ENCODE measurements around the gene HIVEP2.

Gene HIVEP2

DNA sequence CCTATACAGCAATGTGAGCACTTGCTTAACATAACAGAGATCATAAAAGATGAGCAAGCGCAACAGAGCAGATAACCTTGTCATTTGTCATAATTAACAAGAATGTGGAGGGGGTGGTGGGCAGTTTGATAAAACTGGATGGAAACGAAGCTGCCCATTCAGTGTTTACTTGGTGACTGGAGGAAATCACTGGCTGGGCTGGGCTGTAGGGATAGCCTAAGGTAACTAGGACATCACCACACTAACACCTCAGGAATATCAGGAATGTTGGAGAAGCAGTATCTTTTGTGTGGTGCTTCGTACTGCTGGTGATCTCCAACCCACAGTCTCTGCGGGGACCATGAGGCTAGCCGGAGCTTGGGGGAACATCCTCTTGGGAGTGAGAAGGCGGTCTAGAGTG, 218.4 kb downstream of the HIVEP2 start:
- no peak for DNase-seq

DNA sequence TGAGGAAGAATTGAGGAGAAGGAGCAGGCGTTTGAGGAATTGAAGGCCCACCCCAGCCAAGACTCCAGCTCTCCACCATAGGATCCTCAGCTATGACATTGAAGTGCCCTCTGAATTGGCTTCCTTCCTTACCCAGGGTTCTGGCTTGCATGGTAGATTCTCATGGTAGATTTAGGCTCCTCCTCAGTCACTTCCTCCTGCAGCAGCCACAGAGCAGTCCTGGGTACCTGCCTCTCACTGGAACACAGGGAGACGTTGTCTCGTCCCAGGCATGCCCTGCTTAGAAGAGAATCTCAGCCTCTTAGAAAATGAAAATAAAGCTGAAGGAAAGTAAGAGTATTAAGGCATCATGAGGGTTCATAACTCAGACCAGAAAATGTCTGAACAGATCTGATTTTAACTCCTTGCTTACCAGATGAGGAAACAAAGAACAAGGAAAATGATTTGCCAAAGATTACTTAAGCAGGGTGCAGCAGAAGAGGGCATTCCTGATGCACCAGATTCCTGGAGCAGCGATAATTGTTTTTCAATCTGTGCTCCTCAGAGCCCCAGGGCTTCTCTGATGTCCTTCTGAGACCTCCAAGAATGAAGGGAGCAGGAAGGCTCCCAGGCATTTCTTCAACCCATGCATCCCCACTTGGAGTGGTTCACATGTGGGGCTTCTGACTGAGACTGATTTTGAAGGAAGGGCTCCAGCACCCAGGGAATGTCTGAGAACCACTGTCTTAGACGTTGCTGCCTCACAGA, 219.8 kb downstream of the HIVEP2 start:
- no peak for DNase-seq

DNA sequence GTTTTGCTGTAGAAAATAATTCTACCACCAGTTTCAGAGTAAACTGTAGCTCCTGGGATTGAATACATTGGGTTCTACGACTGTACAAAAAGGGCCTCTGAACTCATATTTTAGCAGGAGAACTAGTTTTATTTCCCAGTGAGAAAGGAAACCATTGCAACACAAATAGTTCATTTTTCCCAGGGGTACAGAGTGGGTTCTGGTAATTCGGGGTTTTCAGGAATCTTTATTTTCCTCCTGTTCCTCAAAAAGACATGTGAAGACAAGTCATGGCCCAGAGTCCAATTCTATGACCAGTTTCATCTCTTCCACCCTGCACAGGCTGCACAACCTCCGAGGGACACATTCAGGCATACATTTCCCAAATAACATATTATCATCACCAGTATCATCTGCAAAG, 222.1 kb downstream of the HIVEP2 start:
- no peak for DNase-seq

DNA sequence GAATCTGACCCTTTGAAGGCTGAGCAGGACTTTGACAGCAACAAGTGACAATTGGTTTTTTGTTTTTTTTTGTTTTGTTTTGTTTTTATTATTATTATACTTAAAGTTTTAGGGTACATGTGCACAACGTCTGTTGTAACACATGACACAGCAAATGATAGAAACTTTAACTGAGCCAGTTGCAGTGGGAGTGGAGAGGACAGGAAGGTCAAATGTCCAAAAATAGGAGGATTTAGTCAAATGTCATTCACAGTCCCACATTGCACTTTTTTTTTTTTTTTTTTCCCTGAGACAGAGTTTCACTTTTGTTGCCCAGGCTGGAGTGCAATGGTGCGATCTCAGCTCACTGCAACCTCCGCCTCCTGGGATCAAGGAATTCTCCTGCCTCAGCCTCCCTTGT, 223.0 kb downstream of the HIVEP2 start:
- DNase-seq, result no peak

DNA sequence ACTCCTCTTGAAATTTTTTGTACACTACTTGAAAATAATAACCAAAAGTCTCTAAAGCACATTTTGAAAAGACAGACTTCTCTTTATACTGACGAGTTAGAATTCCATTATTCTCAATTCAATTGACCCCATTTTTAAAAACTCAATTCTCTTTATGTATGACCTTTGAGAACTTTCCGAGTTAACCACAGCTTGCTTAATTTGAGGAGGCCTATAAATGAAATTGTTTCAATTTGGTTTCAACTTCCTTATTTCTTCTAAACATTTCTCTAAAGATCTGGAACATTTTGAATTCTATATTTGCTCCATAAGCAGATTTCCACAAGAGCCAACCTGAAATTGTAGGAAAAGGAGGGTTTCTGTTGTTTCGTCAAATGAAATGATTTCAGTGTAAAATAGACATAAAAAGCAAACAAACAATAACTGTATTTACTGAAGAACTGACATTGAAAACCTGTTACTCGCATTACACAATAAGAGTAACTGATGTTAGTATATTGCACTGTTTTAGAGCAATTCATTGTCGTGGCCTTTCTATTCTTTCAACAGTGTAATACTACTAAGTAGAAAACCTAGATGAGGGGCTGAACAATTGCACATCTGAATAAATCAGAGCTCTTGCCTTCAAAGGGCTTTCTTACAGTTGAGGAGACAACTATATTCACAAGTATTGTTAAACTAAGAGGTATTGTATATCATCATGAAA, 223.6 kb downstream of the HIVEP2 start:
- no peak for DNase-seq

DNA sequence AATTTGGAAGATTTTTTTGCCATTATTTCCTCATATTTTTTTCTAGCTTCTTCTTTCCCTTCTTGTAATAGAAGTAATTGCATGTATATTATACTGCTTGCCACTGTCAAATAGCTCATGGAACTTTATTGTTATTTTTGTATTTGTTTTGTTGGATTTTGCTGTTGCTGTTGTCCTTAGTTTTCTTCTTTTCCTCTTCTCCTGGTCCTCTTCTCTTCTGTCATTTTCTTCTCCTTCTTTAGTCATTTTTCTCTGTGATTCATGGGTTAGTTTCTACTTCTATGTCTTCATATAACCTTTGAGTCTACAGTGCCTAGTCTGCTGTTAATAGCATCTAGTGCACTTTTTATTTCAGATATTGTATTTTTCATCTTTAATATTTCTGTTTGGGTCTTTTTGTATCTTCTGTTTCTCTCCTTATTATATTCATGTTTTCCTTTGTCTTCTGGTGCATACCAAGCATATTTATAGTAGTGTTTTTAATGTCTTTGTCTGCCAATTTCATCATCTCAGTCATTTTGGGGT, 226.2 kb downstream of the HIVEP2 start:
- no peak for DNase-seq

DNA sequence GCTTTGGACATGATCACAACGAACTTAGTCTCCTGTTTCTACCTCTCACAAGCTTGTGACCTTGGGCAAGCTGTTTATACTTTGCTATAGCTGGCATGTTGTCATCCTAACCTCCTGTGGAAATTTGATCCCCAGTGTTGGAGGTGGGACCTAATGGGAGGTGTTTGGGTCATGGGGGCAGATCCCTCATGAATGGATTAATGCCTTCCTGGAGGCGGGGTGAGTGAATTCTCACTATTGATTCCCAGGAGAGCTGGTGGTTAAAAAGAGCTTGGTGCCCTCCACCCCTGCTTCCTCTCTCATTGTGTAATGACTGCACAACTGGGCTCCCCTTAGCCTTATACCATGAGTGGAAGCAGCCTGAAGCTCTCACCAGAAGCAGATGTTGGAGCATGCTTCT, 228.9 kb downstream of the HIVEP2 start:
- no peak for DNase-seq

DNA sequence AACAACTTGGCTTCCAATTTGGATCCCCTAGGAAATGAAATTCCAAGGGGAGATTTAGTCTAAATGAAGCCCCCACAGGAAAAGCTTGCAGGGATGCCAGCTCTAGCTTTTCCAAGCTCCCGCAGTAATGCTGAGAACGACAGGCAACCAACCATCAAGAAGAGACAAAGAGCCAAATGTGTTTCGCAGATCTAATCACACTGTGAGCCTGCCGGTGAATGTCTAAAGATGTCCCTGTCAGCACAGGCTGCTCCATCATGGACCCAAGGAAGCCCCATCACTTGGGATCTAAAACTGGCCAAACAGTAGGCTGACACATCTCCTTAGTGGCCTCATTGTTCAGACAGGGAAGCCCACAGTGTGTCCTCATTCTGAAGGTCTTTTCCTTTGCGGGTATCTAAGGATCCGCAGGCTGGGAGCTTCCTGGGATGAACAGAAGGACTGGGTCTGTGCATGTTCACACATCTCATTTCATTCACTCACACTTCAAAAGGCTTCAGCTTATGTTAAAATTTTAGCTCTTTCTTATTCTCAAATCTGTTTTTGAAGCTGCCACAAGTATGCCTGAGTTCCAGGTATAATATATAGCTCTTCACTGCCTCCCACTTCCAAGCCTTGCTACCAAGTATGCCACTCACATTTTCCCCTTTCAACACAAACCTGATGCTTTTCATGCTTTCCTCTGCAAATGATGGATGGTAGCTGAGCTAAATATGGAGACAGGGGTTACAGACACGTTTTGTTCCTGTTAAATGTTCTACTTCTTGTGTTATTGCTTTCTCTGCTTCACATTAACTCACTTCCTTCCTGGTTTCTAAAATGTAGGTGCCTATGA, 229.8 kb downstream of the HIVEP2 start:
- DNase-seq, result no peak

DNA sequence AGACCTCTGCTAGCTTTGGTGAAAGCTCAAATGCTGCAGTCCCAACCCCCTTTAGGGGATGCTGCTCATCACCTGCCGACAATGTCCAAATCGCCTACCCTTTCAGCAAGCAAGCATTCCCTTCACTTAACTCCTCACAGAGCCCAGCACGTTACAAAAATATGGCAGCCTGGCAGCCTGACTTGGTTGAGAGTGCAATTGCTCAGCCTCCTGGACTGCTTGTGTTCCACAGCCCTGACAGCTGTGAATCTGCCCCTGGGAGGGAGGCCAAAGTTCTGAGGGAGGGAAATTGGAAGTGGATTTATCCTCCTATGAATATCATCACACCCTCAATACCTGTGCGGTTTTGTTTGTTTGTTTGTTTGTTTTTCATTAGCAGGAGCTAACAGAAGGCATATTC, 231.0 kb downstream of the HIVEP2 start:
- DNase-seq, result no peak

DNA sequence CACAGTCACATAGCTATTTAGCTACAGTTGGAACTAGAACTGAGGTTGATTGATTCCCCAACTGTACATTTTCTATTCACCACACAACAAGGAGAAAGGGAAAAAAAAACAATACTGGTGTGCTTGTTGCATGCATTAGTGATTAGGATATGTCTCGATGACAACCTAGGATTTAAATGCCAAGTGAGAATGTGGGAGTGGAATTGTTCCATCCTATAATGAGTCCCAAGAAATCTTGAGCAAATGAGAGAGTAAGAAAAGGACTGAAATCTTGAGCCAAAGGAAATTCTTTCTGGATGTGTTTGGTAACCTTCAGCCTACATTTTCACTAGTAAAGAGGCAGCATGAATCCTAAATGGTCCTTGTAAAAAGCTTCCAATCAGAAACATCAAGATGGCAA, 232.7 kb downstream of the HIVEP2 start:
- DNase-seq, result no peak

DNA sequence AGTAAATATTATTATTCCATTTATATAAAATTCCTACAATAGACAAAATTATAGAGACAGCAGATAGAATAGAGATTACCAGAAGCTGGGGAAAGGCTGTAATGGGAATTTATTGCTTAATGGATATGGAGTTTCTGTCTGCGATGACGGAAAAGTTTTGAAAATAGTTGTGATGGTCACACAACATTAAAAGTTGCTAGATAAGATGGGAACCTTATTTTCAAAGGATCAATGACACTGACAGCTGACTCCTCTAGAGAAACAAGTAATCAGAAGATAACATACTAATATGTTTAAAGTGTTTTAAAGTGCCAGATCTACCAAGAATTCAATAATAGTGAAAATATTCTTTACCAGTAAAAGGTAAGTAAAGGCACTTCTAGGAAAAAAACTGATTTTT, 236.3 kb downstream of the HIVEP2 start:
- no peak for DNase-seq

DNA sequence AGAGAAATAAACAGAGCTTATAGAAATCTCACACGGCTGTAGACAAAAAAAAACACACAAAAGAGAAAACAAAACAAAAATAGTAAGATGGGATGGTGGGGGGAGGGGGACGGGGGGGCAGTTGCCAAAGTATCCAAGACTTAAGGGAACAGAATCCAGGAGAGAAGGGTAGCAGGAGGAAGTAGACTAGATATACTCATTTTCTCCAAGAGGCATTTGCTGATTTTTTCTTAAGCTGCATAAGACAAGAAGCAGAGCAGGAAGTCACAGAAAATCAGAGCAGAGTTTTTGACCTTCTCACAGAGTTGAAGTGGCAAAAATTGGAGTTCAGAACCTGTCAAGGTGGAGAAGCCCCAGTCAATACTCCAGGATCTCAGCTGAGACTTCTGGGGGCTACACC, 237.7 kb downstream of the HIVEP2 start:
- no peak for DNase-seq

DNA sequence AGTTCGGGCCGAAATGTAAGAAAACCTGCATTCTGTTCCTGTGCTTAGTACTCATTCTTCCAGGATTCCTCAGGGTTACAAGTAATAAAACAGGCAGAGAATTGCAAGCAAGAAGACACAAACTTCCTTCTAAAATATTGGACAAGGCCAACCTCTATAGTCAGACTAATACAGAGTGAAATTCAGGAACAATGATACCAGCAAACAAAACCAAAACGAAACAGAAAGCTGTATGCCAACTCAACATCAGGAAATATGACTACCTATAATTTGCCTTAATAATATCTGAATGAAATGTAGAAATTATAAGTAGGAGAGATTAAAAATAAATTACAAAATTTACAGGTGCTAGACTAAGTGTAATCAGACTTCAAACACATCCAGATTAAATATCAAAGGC, 238.8 kb downstream of the HIVEP2 start:
- DNase-seq, result no peak

DNA sequence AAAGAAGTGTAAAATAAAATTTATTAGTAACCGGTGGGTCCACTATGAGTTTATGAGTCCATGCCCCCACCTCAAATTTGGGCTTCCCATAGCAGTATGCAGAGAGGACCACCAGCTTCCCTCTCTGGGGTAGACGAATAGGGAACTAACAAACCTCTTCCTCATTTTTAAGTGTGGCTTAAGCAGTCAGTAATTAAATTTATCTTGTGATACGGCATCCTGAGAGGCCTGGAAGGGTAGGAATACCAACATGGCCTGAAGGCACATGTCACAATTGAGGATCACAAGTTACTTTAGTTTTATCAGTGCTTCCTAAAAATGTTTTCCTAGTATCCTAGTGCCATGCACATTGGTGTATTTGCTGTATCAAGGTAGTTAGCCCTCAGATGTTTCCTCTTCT, 239.9 kb downstream of the HIVEP2 start:
- no peak for DNase-seq

DNA sequence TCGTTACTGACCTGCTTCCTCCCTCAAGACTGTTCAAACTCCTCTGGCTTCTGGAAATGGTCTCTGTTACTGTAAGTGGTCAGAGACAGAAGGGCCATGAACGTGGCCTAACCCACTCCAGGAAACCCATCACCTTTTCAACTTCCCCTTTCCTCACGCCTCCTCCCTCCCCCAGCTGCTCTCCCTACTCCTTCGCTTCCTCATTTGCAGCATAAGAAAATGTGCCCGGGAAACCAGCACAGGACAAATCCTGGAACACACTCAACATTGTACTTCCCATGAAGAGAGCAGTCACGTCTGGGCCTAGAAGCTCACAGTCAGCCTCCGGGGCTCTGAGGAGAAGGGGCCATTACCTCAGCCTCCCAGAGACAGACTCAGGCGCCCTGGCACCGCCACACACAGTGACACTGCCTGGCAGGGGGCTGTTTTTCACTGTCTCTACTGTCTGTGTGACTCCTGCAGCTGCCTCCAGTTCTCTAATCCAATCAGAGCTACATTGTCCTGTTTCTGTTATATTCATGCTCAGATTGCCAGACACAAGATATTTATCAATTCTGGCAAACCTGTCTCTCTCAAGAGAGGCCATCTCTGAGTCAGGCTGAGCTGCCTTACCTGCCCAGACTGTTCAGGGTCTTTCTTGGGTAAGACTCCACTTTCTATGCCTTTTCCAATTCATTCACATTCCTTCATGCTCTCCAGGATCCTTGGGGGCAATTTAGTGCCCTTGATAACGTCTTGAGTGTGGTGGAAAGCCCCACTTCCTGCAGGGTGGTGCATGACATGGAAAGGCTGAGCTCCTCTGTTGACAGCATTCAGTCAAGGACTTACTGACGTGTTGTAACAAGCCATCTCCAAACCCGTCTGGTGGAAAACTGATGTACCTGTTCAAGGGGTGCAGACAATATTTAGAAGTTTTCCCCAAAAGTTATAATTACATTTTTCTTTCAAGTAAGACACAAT, 242.2 kb downstream of the HIVEP2 start:
- no peak for DNase-seq
